H1 (cell line): ENCODE data around the gene DNAJB11. TPM values are rescaled to one million over a fixed set of nuclear protein-coding genes. Genes with fewer than 3 reads are reported as not detected.

Experiments used
- CTCF ChIA-PET: fragments of 300-600 bp; sonication (Branson Sonifier 250); formaldehyde crosslinking; loops from one replicate; lab custom pipeline; 2021; ENCODE audit not compliant: partially characterized antibody; lab: Charles Lee
- POLR2A ChIA-PET: fragments of 300-600 bp; sonication (Branson Sonifier 250); formaldehyde crosslinking; loops from one replicate; lab custom pipeline; 2021; ENCODE audit warnings: inconsistent platforms; ENCODE audit not compliant: partially characterized antibody; lab: Charles Lee
- DNase-seq, 2 experiments: peaks; one replicate each; pipeline versions ENCODE4 v3.0.0 to v3.0.0-alpha.2; 2010 to 2022; ENCODE audit warnings: low spot score in 2 of 2, low read depth in 1 of 2, mixed read lengths in 1 of 2
- FAIRE-seq: peaks from 2 replicates; lab custom pipeline; 2011; peaks lifted over from hg19 to GRCh38; lab: Jason Lieb, UNC
- H2AFZ ChIP-seq: 2 replicates; pipeline ENCODE4 v1.8.1; 2012; ENCODE audit warnings: low read length, inconsistent platforms
- H2AK5ac ChIP-seq: 2 replicates; pipeline ENCODE4 v1.6.1; 2013; ENCODE audit warnings: low read depth, low read length
- H2BK120ac ChIP-seq: replicated peaks from 2 replicates; pipeline ENCODE3; 2013; ENCODE audit warnings: low read depth, low read length, inconsistent platforms
- H2BK12ac ChIP-seq: 2 replicates; pipeline ENCODE4 v1.6.1; 2013; ENCODE audit warnings: low read depth, low read length
- H2BK15ac ChIP-seq: 2 replicates; pipeline ENCODE4 v1.6.1; 2013; ENCODE audit warnings: low read length
- H2BK20ac ChIP-seq: 2 replicates; pipeline ENCODE4 v1.6.1; 2013; ENCODE audit warnings: low read length
- H2BK5ac ChIP-seq: 2 replicates; pipeline ENCODE4 v1.6.1; 2013; ENCODE audit warnings: low read depth, low read length
- H3K14ac ChIP-seq: 2 replicates; pipeline ENCODE4 v1.6.1; 2013; ENCODE audit warnings: inconsistent platforms; ENCODE audit not compliant: insufficient read length
- H3K18ac ChIP-seq: 2 replicates; pipeline ENCODE4 v1.6.1; 2013; ENCODE audit warnings: low read length; ENCODE audit errors: extremely low read depth
- H3K23ac ChIP-seq: 2 replicates; pipeline ENCODE4 v1.6.1; 2013; ENCODE audit warnings: inconsistent platforms; ENCODE audit not compliant: insufficient read length
- H3K23me2 ChIP-seq: 2 replicates; pipeline ENCODE4 v1.6.1; 2013; ENCODE audit warnings: low read depth, low read length
- H3K27ac ChIP-seq: 2 replicates; pipeline ENCODE4 v1.6.1; 2011; ENCODE audit warnings: low read depth, low read length, inconsistent platforms
- H3K27me3 ChIP-seq, 4 experiments: replicated peaks in 1 of 4; 1 replicate in 1 of 4; 2 replicates in 3 of 4; pipeline versions ENCODE4 v1.6.1 to v1.8.1; 2011 to 2013; ENCODE audit warnings: low read length in 3 of 4, mild to moderate bottlenecking in 3 of 4, inconsistent platforms in 2 of 4, mixed read lengths in 2 of 4, moderate library complexity in 1 of 4; ENCODE audit not compliant: control insufficient read depth in 3 of 4, insufficient read depth in 3 of 4; ENCODE audit errors: extremely low read depth in 1 of 4
- H3K36me3 ChIP-seq, 4 experiments: 2 replicates each; pipeline versions ENCODE4 v1.6.1 to v1.8.1; 2011 to 2013; ENCODE audit warnings: mild to moderate bottlenecking in 4 of 4, low read length in 3 of 4, moderate library complexity in 2 of 4, control low read depth in 1 of 4, inconsistent platforms in 1 of 4; ENCODE audit not compliant: insufficient read depth in 4 of 4, control insufficient read depth in 2 of 4
- H3K4ac ChIP-seq: replicated peaks from 2 replicates; pipeline ENCODE3; 2013; ENCODE audit warnings: low read length, low read depth, mixed read lengths, inconsistent platforms; ENCODE audit not compliant: insufficient read length
- H3K4me1 ChIP-seq, 4 experiments: replicated peaks in 1 of 4; 1 replicate in 1 of 4; 2 replicates in 3 of 4; pipeline versions ENCODE4 v1.6.1 to v1.8.1; 2011 to 2013; ENCODE audit warnings: low read length in 3 of 4, inconsistent platforms in 2 of 4, mixed read lengths in 1 of 4; ENCODE audit not compliant: insufficient read depth in 4 of 4, control insufficient read depth in 3 of 4
- H3K4me2 ChIP-seq, 2 experiments: 2 replicates each; pipeline versions ENCODE4 v1.6.1 to v1.8.1; 2011 to 2013; ENCODE audit warnings: low read depth in 2 of 2, low read length in 2 of 2, control low read depth in 1 of 2, inconsistent platforms in 1 of 2, mild to moderate bottlenecking in 1 of 2; ENCODE audit not compliant: insufficient read depth in 1 of 2
- H3K4me3 ChIP-seq, 4 experiments: fragments of 200-600, 300-600 bp in 1 of 4; sonication (generic), shearing (Covaris generic), sonication (Bioruptor Twin) in 1 of 4; 2 replicates each; pipeline versions ENCODE4 v1.5.1 to v1.8.1; 2011 to 2016; ENCODE audit warnings: low read length in 4 of 4, low read depth in 3 of 4, control low read depth in 2 of 4, inconsistent platforms in 2 of 4, mild to moderate bottlenecking in 2 of 4, mixed read lengths in 1 of 4, moderate library complexity in 1 of 4; ENCODE audit not compliant: insufficient read depth in 2 of 4; ENCODE audit errors: extremely low read depth in 1 of 4
- H3K56ac ChIP-seq: replicated peaks from 2 replicates; pipeline ENCODE3; 2013; ENCODE audit warnings: low read depth, mild to moderate bottlenecking, mixed read lengths, low read length, inconsistent platforms; ENCODE audit not compliant: insufficient read length
- H3K79me1 ChIP-seq: 2 replicates; pipeline ENCODE4 v1.6.1; 2013; ENCODE audit warnings: low read depth, low read length, control low read depth
- H3K79me2 ChIP-seq, 2 experiments: 2 replicates each; pipeline versions ENCODE4 v1.6.1 to v1.8.1; 2012 to 2013; ENCODE audit warnings: low read length in 2 of 2, mild to moderate bottlenecking in 2 of 2, inconsistent platforms in 1 of 2; ENCODE audit not compliant: insufficient read depth in 2 of 2, control insufficient read depth in 1 of 2
- H3K9ac ChIP-seq, 4 experiments: replicated peaks in 1 of 4; 1 replicate in 1 of 4; 2 replicates in 3 of 4; pipeline versions ENCODE4 v1.6.1 to v1.8.1; 2011 to 2013; ENCODE audit warnings: low read depth in 3 of 4, low read length in 3 of 4, control low read depth in 2 of 4, mild to moderate bottlenecking in 2 of 4, moderate library complexity in 2 of 4, inconsistent platforms in 1 of 4; ENCODE audit errors: extremely low read depth in 1 of 4
- H3K9me3 ChIP-seq, 2 experiments: 2 replicates each; pipeline versions ENCODE4 v1.6.1 to v1.8.1; 2012 to 2013; ENCODE audit warnings: mild to moderate bottlenecking in 2 of 2, moderate library complexity in 2 of 2, control low read depth in 1 of 2, inconsistent platforms in 1 of 2, low read depth in 1 of 2, low read length in 1 of 2, mixed read lengths in 1 of 2; ENCODE audit not compliant: insufficient read depth in 2 of 2
- H4K20me1 ChIP-seq, 2 experiments: replicated peaks in 1 of 2; 2 replicates each; pipeline versions ENCODE3 to v1.8.1; 2011 to 2013; ENCODE audit warnings: inconsistent platforms in 2 of 2, low read length in 2 of 2, mild to moderate bottlenecking in 1 of 2; ENCODE audit not compliant: insufficient read depth in 2 of 2, control insufficient read depth in 1 of 2
- H4K5ac ChIP-seq: 2 replicates; pipeline ENCODE4 v1.6.1; 2013; ENCODE audit warnings: low read length, low read depth, mixed read lengths, inconsistent platforms; ENCODE audit not compliant: insufficient read length
- H4K8ac ChIP-seq: 2 replicates; pipeline ENCODE4 v1.8.0; 2013; ENCODE audit warnings: mild to moderate bottlenecking, moderate library complexity, low read length, inconsistent platforms; ENCODE audit not compliant: insufficient read depth; ENCODE audit errors: extremely low read depth
- H4K91ac ChIP-seq: replicated peaks from 2 replicates; pipeline ENCODE3; 2013; ENCODE audit warnings: low read length, mixed read lengths, inconsistent platforms; ENCODE audit not compliant: insufficient read length
- ATF3 ChIP-seq: IDR thresholded peaks from 2 replicates; pipeline ENCODE4 v1.6.1; 2011; ENCODE audit warnings: low read depth, mild to moderate bottlenecking, low read length; ENCODE audit not compliant: insufficient read depth
- BCL11A ChIP-seq, 2 experiments: IDR thresholded peaks; one replicate each; pipeline ENCODE4 v1.6.1; 2011; ENCODE audit warnings: low read depth in 2 of 2, low read length in 2 of 2, mild to moderate bottlenecking in 2 of 2
- CEBPB ChIP-seq: IDR thresholded peaks from 2 replicates; pipeline ENCODE4 v1.6.1; 2012; ENCODE audit warnings: low read depth, low read length
- CHD1 ChIP-seq: IDR thresholded peaks from 2 replicates; pipeline ENCODE4 v1.6.1; 2012; ENCODE audit warnings: low read depth, low read length, improper control_type of control experiment
- GTF2F1 ChIP-seq: IDR thresholded peaks from 2 replicates; pipeline ENCODE4 v1.6.1; 2012; ENCODE audit warnings: low read depth, low read length, improper control_type of control experiment, borderline replicate concordance
- HDAC2 ChIP-seq, 2 experiments: fragments of 300-600 bp in 1 of 2; sonication (generic) in 1 of 2; IDR thresholded peaks; 2 replicates each; pipeline ENCODE4 v1.6.1; 2011 to 2012; ENCODE audit warnings: low read depth in 2 of 2, low read length in 2 of 2, mild to moderate bottlenecking in 2 of 2, moderate library complexity in 2 of 2, borderline replicate concordance in 1 of 2, inconsistent platforms in 1 of 2
- PHF8 ChIP-seq: fragments of 200-600 bp; sonication (generic); conservative IDR thresholded peaks from 2 replicates; pipeline ENCODE4 v1.7.1; 2012; ENCODE audit warnings: low read depth, mild to moderate bottlenecking, inconsistent platforms, low read length, moderate library complexity
- RAD21 ChIP-seq, 2 experiments: IDR thresholded peaks in 1 of 2; conservative IDR thresholded peaks in 1 of 2; 2 replicates each; pipeline ENCODE4 v1.6.1; 2011; ENCODE audit warnings: low read depth in 2 of 2, low read length in 2 of 2, improper control_type of control experiment in 1 of 2, inconsistent platforms in 1 of 2, mild to moderate bottlenecking in 1 of 2, moderate library complexity in 1 of 2
- SP4 ChIP-seq: IDR thresholded peaks from 2 replicates; pipeline ENCODE4 v1.6.1; 2012; ENCODE audit warnings: low read length, inconsistent platforms
- SUZ12 ChIP-seq: fragments of 200-600 bp; sonication (generic); IDR thresholded peaks from 2 replicates; pipeline ENCODE4 v1.6.1; 2012; ENCODE audit warnings: mild to moderate bottlenecking, inconsistent platforms, low read length, moderate library complexity, mixed read lengths
- TAF7 ChIP-seq: optimal IDR thresholded peaks from 2 replicates; pipeline ENCODE3; 2011; ENCODE audit warnings: low read depth, mild to moderate bottlenecking, inconsistent platforms, low read length, moderate library complexity, borderline replicate concordance
- USF2 ChIP-seq: IDR thresholded peaks from 2 replicates; pipeline ENCODE4 v1.6.1; 2011; ENCODE audit warnings: low read length, improper control_type of control experiment
- WGBS, 2 experiments: shearing (Covaris generic) in 1 of 2; methylation state at CpG; one replicate each; pipeline versions ENCODE4 v1.1.6 to v1.1.7; 2013 to 2015; ENCODE audit warnings: low lambda C conversion rate in 2 of 2, mixed read lengths in 2 of 2, inconsistent platforms in 1 of 2, low coverage in 1 of 2, missing lambda C conversion rate in 1 of 2; ENCODE audit not compliant: insufficient replicate concordance in 2 of 2, insufficient coverage in 1 of 2, insufficient read length in 1 of 2; ENCODE audit errors: extremely low coverage in 1 of 2, missing lambda C conversion rate in 1 of 2; 5-methylcytosine and 5-hydroxymethylcytosine counted together
- polyA plus RNA-seq, 7 experiments: library from polyadenylated mRNA; depleted of rRNA in 3 of 7; stranded (reverse) in 5 of 7; unstranded in 2 of 7; fragments of >200 nt in 5 of 7; fragments of 200-250 nt in 2 of 7; gene quantifications; 1 replicate in 5 of 7; 2 replicates in 1 of 7; 4 replicates in 1 of 7; pipeline versions ENCODE4 v1.2.1 to v1.2.3, GENCODE V29; 2011 to 2013; ENCODE audit warnings: missing spikeins in 2 of 7, mixed read lengths in 2 of 7
- total RNA-seq: library from RNA; stranded (reverse); fragmentation: NEBNext Ultra II Directional; extraction: Animal tissue kit (Norgen Biotek cat#: 25700); gene quantifications from 2 replicates; pipeline ENCODE4 v1.2.1, GENCODE V29; 2021

DNAJB11 gene
- total and polyA plus RNA-seq, 2 of the 8 experiments (the other 6 are each of a cell fraction or from before 2014, with no cell fraction given) = 14.6 to 63.9 TPM

GRCh38 chr3:186619787-186620212, 49.3 kb downstream of the DNAJB11 start:
- Histone ChIP-seq H2BK15ac (no peak overlapping the region), H4K20me1 (no peaks in the 10 kb centered on the region), H3K9ac (no peak overlapping the region), H3K23me2 (no peaks in the 10 kb centered on the region), H2BK20ac (no peak overlapping the region), H2BK120ac (no peak overlapping the region), H2AFZ (no peak overlapping the region), H2BK12ac (no peak overlapping the region), H4K91ac (no peak overlapping the region), H3K14ac (no peak overlapping the region), H3K79me1 (no peaks in the 10 kb centered on the region), H3K23ac (no peak overlapping the region), H3K56ac (no peak overlapping the region), H2BK5ac (no peak overlapping the region), H3K9me3 (no peaks in the 10 kb centered on the region), H3K79me2 (no peaks in the 10 kb centered on the region), H3K18ac (no peak overlapping the region), H3K4me2 (no peak overlapping the region), H3K27ac (no peak overlapping the region), H3K4me3 (no peak overlapping the region), H3K27me3 (peaks cover 0 to 2% (median 0%) of the 10 kb centered on the region in 4 experiments; a peak in 1 of 7 replicates), H3K36me3 (no peaks in the 10 kb centered on the region), H3K4me1 (peaks cover 0 to 7% (median 6%) of the 10 kb centered on the region in 4 experiments; a peak in 6 of 7 replicates), H2AK5ac (no peak overlapping the region), H4K8ac (no peak overlapping the region), H3K4ac (no peak overlapping the region), H4K5ac (no peak overlapping the region)
- DNase-seq (no peak), FAIRE-seq (no peak)
- POLR2A ChIA-PET = no interaction called here
- CTCF ChIA-PET = interaction anchor here (0.7 to 12.9 kb wide), 5 partner anchors 8 to 202 kb away, joined by 3 to 333 read pairs (median 3); no protein-coding TSS in a partner anchor
- WGBS, 2 experiments = 88% methylated on average over 5 of the region's 5 CpGs; no CpG with 5 or more reads in 1 of the 2 experiments
- TF ChIP-seq HDAC2 (IDR thresholded peaks at IDR 0.05; ENCODE audit: borderline replicate concordance in 1 of 2, low read depth in 2 of 2, low read length in 2 of 2) (no peak), SUZ12 (no peak), RAD21 (IDR thresholded peaks at IDR 0.05 in 1 of 2, conservative IDR thresholded peaks at IDR 0.05 in 1 of 2; ENCODE audit: low read depth in 2 of 2, low read length in 2 of 2) (no peak), ATF3 (no peak), CHD1 (no peak), GTF2F1 (no peak), PHF8 (no peak), TAF7 (no peak), CEBPB (no peak), BCL11A (IDR thresholded peaks at IDR 0.05; ENCODE audit: low read depth in 2 of 2, low read length in 2 of 2) (no peak), USF2 (no peak), SP4 (no peak)
